Breast epithelium (tissue), 4 donors: ENCODE results near the gene FAXDC2. TPM values are rescaled to one million over a fixed set of nuclear protein-coding genes. Genes with fewer than 3 reads are reported as not detected.

Experiments used
- DNase-seq, 2 donors: peaks; one replicate each; pipeline ENCODE4 v3.0.0-alpha.2; 2019; ENCODE audit warnings: low spot score in 2 of 2
- H3K27ac ChIP-seq, 2 donors: fragments of 200-600 bp; sonication (generic) in 1 of 2; one replicate each; pipeline ENCODE4 v1.5.1; 2016 to 2019; ENCODE audit warnings: mild to moderate bottlenecking in 1 of 2
- H3K27me3 ChIP-seq, 2 donors: fragments of 200-600 bp; sonication (generic) in 1 of 2; one replicate each; pipeline versions ENCODE4 v1.5.1 to v1.6.0; 2017 to 2019; ENCODE audit warnings: control low read depth in 1 of 2, mild to moderate bottlenecking in 1 of 2
- H3K36me3 ChIP-seq: fragments of 200-600 bp; one replicate; pipeline ENCODE4 v1.5.1; 2019
- H3K4me1 ChIP-seq, 2 donors: fragments of 200-600 bp; sonication (generic); one replicate each; pipeline ENCODE4 v1.5.1; 2016 to 2019; ENCODE audit warnings: control low read depth in 1 of 2
- H3K4me3 ChIP-seq, 3 donors: fragments of 200-600 bp; sonication (generic); 1 replicate in 2 of 3; 2 replicates in 1 of 3; pipeline ENCODE4 v1.5.1; 2016 to 2019; ENCODE audit warnings: mild to moderate bottlenecking in 3 of 3, moderate library complexity in 2 of 3
- H3K9me3 ChIP-seq, 2 donors: fragments of 200-600 bp; sonication (generic) in 1 of 2; one replicate each; pipeline ENCODE4 v1.5.1; 2016 to 2019; ENCODE audit warnings: control low read depth in 1 of 2
- CTCF ChIP-seq, 3 donors: fragments of 450-650 bp; IDR thresholded peaks; one replicate each; pipeline ENCODE4 v1.5.1; 2016 to 2017; ENCODE audit warnings: antibody characterized with exemption in 3 of 3, mild to moderate bottlenecking in 3 of 3, moderate library complexity in 3 of 3
- POLR2A ChIP-seq: fragments of 450-650 bp; IDR thresholded peaks from one replicate; pipeline ENCODE4 v1.6.1; 2016; ENCODE audit warnings: antibody characterized with exemption, mild to moderate bottlenecking, moderate library complexity
- POLR2AphosphoS5 ChIP-seq, 3 donors: sonication (generic); formaldehyde crosslinking; IDR thresholded peaks; one replicate each; pipeline ENCODE4 v1.6.1; 2017; ENCODE audit warnings: antibody characterized with exemption in 3 of 3
- intact Hi-C: fragments of 100-400 bp; cut with DNase I; formaldehyde crosslinking; loops from one replicate; pipeline ENCODE4 v1.15.1; 2023; ENCODE audit warnings: low total_unique reads
- total RNA-seq, 3 donors: library from RNA; depleted of rRNA; stranded (reverse); fragments of >200 nt; gene quantifications; one replicate each; pipeline ENCODE4 v1.1.0, GENCODE V29; 2016

Gene FAXDC2
- total RNA-seq, 3 donors from 2014 or later, result 43.9 to 117 (median 52.5) TPM

- no peak for DNase-seq
- H3K9me3 ChIP-seq, result no peaks in the 10 kb centered on the region
- peaks cover 5% of the 10 kb centered on the region for H3K36me3 ChIP-seq
Observed at GRCh38 chr5:154820383-154820782, 30.0 kb downstream of the FAXDC2 start.

GRCh38 chr5:154819546-154819945, 30.9 kb downstream of the FAXDC2 start:
- intact Hi-C loops, result no loop called here
- no peak for DNase-seq
- H3K27ac ChIP-seq, result peak overlapping the region in 1 of 2 donors; percentile 36
- no peak overlapping the region for H3K4me3 ChIP-seq
- no peaks in the 10 kb centered on the region for H3K9me3 ChIP-seq
- peaks cover 5% of the 10 kb centered on the region for H3K36me3 ChIP-seq
- no peaks in the 10 kb centered on the region for H3K27me3 ChIP-seq
- TF ChIP-seq POLR2A (no peak), CTCF (IDR thresholded peaks at IDR 0.05) (no peak), POLR2AphosphoS5 (IDR thresholded peaks at IDR 0.05) (no peak)
- no peaks in the 10 kb centered on the region for H3K4me1 ChIP-seq

More at GRCh38 chr5:154820383-154820782, 30.0 kb downstream of the FAXDC2 start:
- Histone ChIP-seq H3K27me3 (no peaks in the 10 kb centered on the region), H3K4me3 (no peak overlapping the region), H3K27ac (no peak overlapping the region), H3K4me1 (no peaks in the 10 kb centered on the region)
- intact Hi-C loops, result no loop called here
- TF ChIP-seq CTCF (IDR thresholded peaks at IDR 0.05), result no peak
- no peak for TF ChIP-seq POLR2A
- no peak for TF ChIP-seq POLR2AphosphoS5 (IDR thresholded peaks at IDR 0.05)

- H3K4me3 ChIP-seq, result no peak overlapping the region
- DNase-seq, result no peak
- TF ChIP-seq POLR2AphosphoS5 (IDR thresholded peaks at IDR 0.05), result no peak
- TF ChIP-seq CTCF (IDR thresholded peaks at IDR 0.05), result no peak
- TF ChIP-seq POLR2A, result no peak
- peaks cover 5% of the 10 kb centered on the region for H3K36me3 ChIP-seq
- H3K9me3 ChIP-seq, result no peaks in the 10 kb centered on the region
- intact Hi-C loops, result no loop called here
- H3K27me3 ChIP-seq, result no peaks in the 10 kb centered on the region
- H3K27ac ChIP-seq, result peak overlapping the region in 1 of 2 donors; percentile 29
- no peaks in the 10 kb centered on the region for H3K4me1 ChIP-seq
Observed at GRCh38 chr5:154818471-154819116, 31.8 kb downstream of the FAXDC2 start.

- H3K27me3 ChIP-seq, result no peaks in the 10 kb centered on the region
- TF ChIP-seq POLR2AphosphoS5 (IDR thresholded peaks at IDR 0.05), result no peak
- H3K4me3 ChIP-seq, result no peak overlapping the region
- no peak overlapping the region for H3K27ac ChIP-seq
- peaks cover 5% of the 10 kb centered on the region for H3K36me3 ChIP-seq
- no peaks in the 10 kb centered on the region for H3K4me1 ChIP-seq
- intact Hi-C loops, result no loop called here
- DNase-seq, result no peak
- no peaks in the 10 kb centered on the region for H3K9me3 ChIP-seq
Observed at GRCh38 chr5:154817815-154818214, 32.6 kb downstream of the FAXDC2 start.

GRCh38 chr5:154816891-154817492, 33.4 kb downstream of the FAXDC2 start:
- Histone ChIP-seq H3K9me3 (no peaks in the 10 kb centered on the region), H3K4me3 (no peak overlapping the region), H3K27ac (peak overlapping the region in 1 of 2 donors; percentile 29), H3K27me3 (no peaks in the 10 kb centered on the region), H3K4me1 (no peaks in the 10 kb centered on the region), H3K36me3 (peaks cover 5% of the 10 kb centered on the region)
- no peak for DNase-seq
- intact Hi-C loops, result no loop called here
- no peak for TF ChIP-seq CTCF (IDR thresholded peaks at IDR 0.05)
